ENCODE results near the gene KSR1.

- TF ChIP-seq CTCF (IDR thresholded peaks at IDR 0.05) (no peak), ZFX (IDR thresholded peaks at IDR 0.05; ENCODE audit: borderline replicate concordance) (no peak)
Observed at GRCh38 chr17:27438348-27438998, 17.8 kb upstream of the KSR1 start.

All from 22Rv1 (cell line).